Measurements from ENCODE around the gene FAF2. TPM values are rescaled to one million over a fixed set of nuclear protein-coding genes. Genes with fewer than 3 reads are reported as not detected.

The FAF2 gene
- total and polyA plus RNA-seq, 10 of the 15 experiments (the other 5 are each of a cell fraction or from before 2014, with no cell fraction given) = 19.0 to 45.1 (median 35.6) TPM

GRCh38 chr5:176489077-176489476 lies 40.9 kb downstream of the FAF2 start:
- H3K4me2 ChIP-seq (ENCODE audit: control insufficient read depth, insufficient read depth) = no peak overlapping the region
- no peak overlapping the region for H3K4me3 ChIP-seq
- no peak for FAIRE-seq
- H3K27ac ChIP-seq (ENCODE audit: control insufficient read depth, insufficient read depth) = no peak overlapping the region
- no peak for DNase-seq (ENCODE audit: low read depth, low spot score)
- no peak for ATAC-seq
- POLR2A ChIA-PET = no interaction called here
- no peaks in the 10 kb centered on the region for H3K4me1 ChIP-seq (ENCODE audit: control insufficient read depth, insufficient read depth, low read length)
- TF ChIP-seq EZH2 (IDR thresholded peaks at IDR 0.05; ENCODE audit: borderline replicate concordance, control insufficient read depth, low read depth, low read length) (no peak), SMAD1 (IDR thresholded peaks at IDR 0.05; ENCODE audit: low read depth, partially characterized antibody) (no peak), HDAC2 (IDR thresholded peaks at IDR 0.05) (no peak)
- intact Hi-C loops (cut with micrococcal nuclease; ENCODE audit: unreplicated experiment) = no loop called here
- BruUV-seq (replicated peaks) = no TSS peak
- CTCF ChIA-PET = no interaction called here
- H4K20me1 ChIP-seq (ENCODE audit: control insufficient read depth, insufficient read depth) = no peaks in the 10 kb centered on the region; the same call in none of the 2 replicates
- H3K79me2 ChIP-seq (ENCODE audit: control insufficient read depth, insufficient read depth, low read length) = no peaks in the 10 kb centered on the region
- WGBS (ENCODE audit: insufficient coverage, insufficient replicate concordance, low lambda C conversion rate, missing lambda C conversion rate) = 94% methylated on average over 1 of the region's 1 CpG
- in situ Hi-C loops (cut with MboI) = no loop called here
- no peak overlapping the region for H2AFZ ChIP-seq (ENCODE audit: control insufficient read depth, low read depth, low read length)
- SMC1A ChIA-PET (ENCODE audit: uncharacterized antibody, unreplicated experiment) = interaction anchor here (0.7 kb wide), 1 partner anchor 90 kb away, joined by 4 read pairs; no protein-coding TSS in a partner anchor
- H3K9ac ChIP-seq (ENCODE audit: control insufficient read depth, insufficient read depth, low read length) = no peak overlapping the region
- H3K36me3 ChIP-seq (ENCODE audit: control insufficient read depth in 2 of 2, insufficient read depth in 2 of 2, low read length in 1 of 2) = peaks cover 10 to 45% of the 10 kb centered on the region in 2 experiments
- no peaks in the 10 kb centered on the region for H3K9me3 ChIP-seq (replicated peaks; ENCODE audit: control insufficient read depth, insufficient read depth, low read length)
- no peaks in the 10 kb centered on the region for H3K27me3 ChIP-seq (replicated peaks in 1 of 2; ENCODE audit: control insufficient read depth in 2 of 2, insufficient read depth in 2 of 2, low read length in 1 of 2)
- RAD21 ChIA-PET (ENCODE audit: unreplicated experiment) = no interaction called here

- no peaks in the 10 kb centered on the region; the same call in none of the 2 replicates for H4K20me1 ChIP-seq (ENCODE audit: control insufficient read depth, insufficient read depth)
- in situ Hi-C loops (cut with MboI) (no loop called here), intact Hi-C loops (cut with micrococcal nuclease; ENCODE audit: unreplicated experiment) (no loop called here)
- H3K4me1 ChIP-seq (ENCODE audit: control insufficient read depth, insufficient read depth, low read length) = no peaks in the 10 kb centered on the region
- no peaks in the 10 kb centered on the region for H3K9me3 ChIP-seq (replicated peaks; ENCODE audit: control insufficient read depth, insufficient read depth, low read length)
- BruUV-seq (replicated peaks) = no TSS peak
- ChIA-PET SMC1A (ENCODE audit: uncharacterized antibody, unreplicated experiment) (interaction anchor here (1.1 kb wide), 1 partner anchor 9 kb away, joined by 3 read pairs; no protein-coding TSS in a partner anchor), RAD21 (ENCODE audit: unreplicated experiment) (no interaction called here), CTCF (interaction anchor here (0.6 kb wide), 1 partner anchor 315 kb away, joined by 3 read pairs; no protein-coding TSS in a partner anchor), POLR2A (no interaction called here)
- no peaks in the 10 kb centered on the region for H3K27me3 ChIP-seq (replicated peaks in 1 of 2; ENCODE audit: control insufficient read depth in 2 of 2, insufficient read depth in 2 of 2, low read length in 1 of 2)
- DNase-seq (ENCODE audit: low read depth, low spot score) = no peak
- FAIRE-seq = no peak
- no peaks in the 10 kb centered on the region for H3K79me2 ChIP-seq (ENCODE audit: control insufficient read depth, insufficient read depth, low read length)
- no peak overlapping the region for H3K4me2 ChIP-seq (ENCODE audit: control insufficient read depth, insufficient read depth)
- peaks cover 10 to 54% of the 10 kb centered on the region in 2 experiments for H3K36me3 ChIP-seq (ENCODE audit: control insufficient read depth in 2 of 2, insufficient read depth in 2 of 2, low read length in 1 of 2)
- H2AFZ ChIP-seq (ENCODE audit: control insufficient read depth, low read depth, low read length) = no peak overlapping the region
- no CpG with 5 or more reads among the region's 1 CpG for WGBS (ENCODE audit: insufficient coverage, insufficient replicate concordance, low lambda C conversion rate, missing lambda C conversion rate)
- ATAC-seq = no peak
- no peak overlapping the region for H3K4me3 ChIP-seq
- TF ChIP-seq DPF2 (IDR thresholded peaks at IDR 0.05) (no peak), FOS (IDR thresholded peaks at IDR 0.05; ENCODE audit: borderline replicate concordance, extremely low read depth, insufficient read length) (no peak), GABPA (IDR thresholded peaks at IDR 0.05; ENCODE audit: low read depth) (no peak), USF2 (IDR thresholded peaks at IDR 0.05; ENCODE audit: borderline replicate concordance, low read depth, low read length) (no peak), TCF7 (IDR thresholded peaks at IDR 0.05; ENCODE audit: borderline replicate concordance) (no peak), PKNOX1 (IDR thresholded peaks at IDR 0.05) (no peak), SIX5 (IDR thresholded peaks at IDR 0.05; ENCODE audit: low read depth, low read length, severe bottlenecking) (no peak), CHD1 (IDR thresholded peaks at IDR 0.05; ENCODE audit: low read depth, low read length) (no peak)
- no peak overlapping the region for H3K9ac ChIP-seq (ENCODE audit: control insufficient read depth, insufficient read depth, low read length)
- no peak overlapping the region for H3K27ac ChIP-seq (ENCODE audit: control insufficient read depth, insufficient read depth)
These were observed 42.1 kb downstream of the FAF2 start for GRCh38 chr5:176490301-176490700.

All from GM12878 (cell line).